Measurements from ENCODE around the gene ZNFX1.

DNA sequence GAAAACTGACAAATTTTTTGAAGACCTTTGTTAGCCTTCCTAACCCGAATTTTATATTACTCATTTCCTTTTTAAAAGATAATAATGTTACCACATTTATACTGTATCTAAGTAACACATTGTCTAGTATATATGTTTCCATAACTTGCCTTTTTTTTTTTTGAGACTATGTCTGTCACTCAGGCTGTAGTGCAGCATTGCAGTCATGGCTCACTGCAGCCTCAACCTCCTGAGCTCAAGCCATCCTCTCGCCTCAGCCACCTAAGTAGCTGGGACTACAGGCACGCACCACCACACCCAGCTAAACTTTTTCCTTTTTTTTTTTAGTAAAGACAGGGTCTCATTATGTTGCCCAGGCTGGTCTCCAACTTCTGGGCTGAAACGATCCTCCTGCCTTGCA, 18.6 kb downstream of the ZNFX1 start:
- TF ChIP-seq GATA2 (IDR thresholded peaks at IDR 0.05; ENCODE audit: low read depth, low read length) (no peak), GATA3 (IDR thresholded peaks at IDR 0.05; ENCODE audit: low read depth, low read length) (no peak)
